ENCODE measurements around the gene PFN2.
A peak's percentile ranks its signal among the peaks of the same experiment; 100 is the strongest.
"Not testable (repeated sequence)": the region's sequence is repeated elsewhere in the genome, so short reads cannot be mapped to it uniquely, and the experiment has no call there.

The PFN2 gene

GRCh38 chr3:149970716-149971402 is at the start of gene PFN2:
Gene PFN2 (minus strand): TSS chr3:149970895. CDS start chr3:149970856, 39 bp downstream.
- peak; percentile 6 to 87 (median 72) for DNase-seq
- intact Hi-C loops (cut with DNase I) = no loop called here

GRCh38 chr3:150015901-150016300 is 45.2 kb upstream of the PFN2 start:
- peak in 21 of 42 donors; percentile 7 to 72 (median 25) for DNase-seq
- intact Hi-C loops (cut with DNase I) = no loop called here

GRCh38 chr3:150014782-150015181 is 44.1 kb upstream of the PFN2 start:
- intact Hi-C loops (cut with DNase I) = no loop called here
- no peak for DNase-seq

GRCh38 chr3:150013801-150014200 is 43.1 kb upstream of the PFN2 start:
- DNase-seq = no peak
- intact Hi-C loops (cut with DNase I) = no loop called here

GRCh38 chr3:150006794-150007193 is 36.1 kb upstream of the PFN2 start:
- DNase-seq = no peak
- intact Hi-C loops (cut with DNase I) = no loop called here

- no peak for DNase-seq
- intact Hi-C loops (cut with DNase I) = no loop called here
These were observed 34.8 kb upstream of the PFN2 start for GRCh38 chr3:150005243-150006112.

- intact Hi-C loops (cut with DNase I) = no loop called here
- no peak for DNase-seq
These were observed 29.9 kb upstream of the PFN2 start for GRCh38 chr3:150000641-150001040.

GRCh38 chr3:149999421-149999820 is 28.7 kb upstream of the PFN2 start:
- DNase-seq = no peak
- intact Hi-C loops (cut with DNase I) = no loop called here

- no peak for DNase-seq
- intact Hi-C loops (cut with DNase I) = no loop called here
These were observed 28.3 kb upstream of the PFN2 start for GRCh38 chr3:149998946-149999345.

GRCh38 chr3:149992416-149993058 is 21.8 kb upstream of the PFN2 start:
- no peak for DNase-seq
- intact Hi-C loops (cut with DNase I) = no loop called here

- DNase-seq = no peak
- intact Hi-C loops (cut with DNase I) = no loop called here
These were observed 19.8 kb upstream of the PFN2 start for GRCh38 chr3:149990423-149990948.

GRCh38 chr3:149989307-149989706 is 18.6 kb upstream of the PFN2 start:
- DNase-seq = no peak
- intact Hi-C loops (cut with DNase I) = no loop called here

GRCh38 chr3:149983628-149984027 is 12.9 kb upstream of the PFN2 start:
- intact Hi-C loops (cut with DNase I) = no loop called here

GRCh38 chr3:149983053-149983452 is 12.4 kb upstream of the PFN2 start:
- intact Hi-C loops (cut with DNase I); DNase-seq: not testable (repeated sequence)

More at GRCh38 chr3:149983628-149984027, 12.9 kb upstream of the PFN2 start:
- DNase-seq = no peak

- DNase-seq; intact Hi-C loops (cut with DNase I): not testable (repeated sequence)
These were observed 11.3 kb upstream of the PFN2 start for GRCh38 chr3:149981979-149982378.

- no peak for DNase-seq
- intact Hi-C loops (cut with DNase I) = no loop called here
These were observed 6.7 kb upstream of the PFN2 start for GRCh38 chr3:149977386-149977785.

- no peak for DNase-seq
- intact Hi-C loops (cut with DNase I) = no loop called here
These were observed 5.2 kb upstream of the PFN2 start for GRCh38 chr3:149975919-149976318.

GRCh38 chr3:149971403-149972075 is 844 bp upstream of the PFN2 start:
- peak; percentile 16 to 81 (median 64) for DNase-seq
- intact Hi-C loops (cut with DNase I) = no loop called here
